PC-9 (cell line): ENCODE data around the gene SHISA7. TPM values are rescaled to one million over a fixed set of nuclear protein-coding genes. Genes with fewer than 3 reads are reported as not detected.
A peak's percentile ranks its signal among the peaks of the same experiment; 100 is the strongest.

Experiments
- BruUV-seq: library from RNA; stranded (reverse); fragments of 400-500 nt; replicated peaks from 2 replicates; lab custom pipeline; 2021; lab: Mats Ljungman, UMichigan
- CTCF ChIA-PET: fragments of 300-600 bp; sonication (Branson Sonifier 250); formaldehyde crosslinking; loops from one replicate; lab custom pipeline; 2022; ENCODE audit warnings: antibody characterized with exemption; lab: Charles Lee
- POLR2A ChIA-PET: fragments of 300-600 bp; sonication (Branson Sonifier 250); formaldehyde crosslinking; loops from one replicate; lab custom pipeline; 2022; ENCODE audit warnings: antibody characterized with exemption; ENCODE audit not compliant: unreplicated experiment; lab: Charles Lee
- DNase-seq, 2 experiments: peaks; one replicate each; pipeline versions ENCODE4 v3.0.0 to v3.0.0-alpha.2; 2015 to 2022; ENCODE audit warnings: mixed read lengths in 1 of 2
- H2AFZ ChIP-seq: fragments of 200-600 bp; sonication (generic); 2 replicates; pipeline ENCODE4 v1.8.1; 2017; ENCODE audit warnings: antibody characterized with exemption
- H3F3A ChIP-seq: fragments of 200-600 bp; sonication (generic); 2 replicates; pipeline ENCODE4 v1.8.1; 2017; ENCODE audit warnings: antibody characterized with exemption, mild to moderate bottlenecking, low read depth; ENCODE audit not compliant: insufficient read depth
- H3K27ac ChIP-seq: fragments of 200-600 bp; sonication (generic); 2 replicates; pipeline ENCODE4 v1.6.1; 2016; ENCODE audit warnings: mixed run types
- H3K27me3 ChIP-seq: fragments of 200-600 bp; sonication (generic); 2 replicates; pipeline ENCODE4 v1.6.1; 2016; ENCODE audit warnings: low read depth, mixed run types; ENCODE audit not compliant: insufficient read depth
- H3K36me3 ChIP-seq: fragments of 200-600 bp; sonication (generic); 2 replicates; pipeline ENCODE4 v1.6.1; 2016; ENCODE audit warnings: low read depth, mixed run types
- H3K4me1 ChIP-seq: fragments of 200-600 bp; sonication (generic); replicated peaks from 2 replicates; pipeline ENCODE4 v1.6.1; 2016; ENCODE audit warnings: mixed run types; ENCODE audit not compliant: insufficient read depth
- H3K4me2 ChIP-seq: fragments of 200-600 bp; sonication (generic); 2 replicates; pipeline ENCODE4 v1.6.1; 2017; ENCODE audit warnings: mixed run types
- H3K4me3 ChIP-seq: fragments of 200-600 bp; sonication (generic); 2 replicates; pipeline ENCODE4 v1.6.1; 2016; ENCODE audit warnings: mixed run types
- H3K79me2 ChIP-seq: fragments of 200-600 bp; sonication (generic); 2 replicates; pipeline ENCODE4 v1.6.1; 2017; ENCODE audit warnings: low read depth, mixed run types
- H3K9me2 ChIP-seq: fragments of 200-600 bp; sonication (generic); 2 replicates; pipeline ENCODE4 v1.8.1; 2017; ENCODE audit warnings: mild to moderate bottlenecking; ENCODE audit not compliant: insufficient read depth
- H3K9me3 ChIP-seq: fragments of 200-600 bp; sonication (generic); 2 replicates; pipeline ENCODE4 v1.8.1; 2016; ENCODE audit warnings: low read depth; ENCODE audit not compliant: insufficient read depth
- H4K20me1 ChIP-seq: fragments of 200-600 bp; sonication (generic); 2 replicates; pipeline ENCODE4 v1.8.1; 2017; ENCODE audit not compliant: insufficient read depth
- EZH2 ChIP-seq: fragments of 200-600 bp; sonication (generic); IDR thresholded peaks from 2 replicates; pipeline ENCODE4 v1.8.0; 2017; ENCODE audit warnings: antibody characterized with exemption, low read depth
- intact Hi-C: fragments of 100-400 bp; cut with micrococcal nuclease; formaldehyde crosslinking; loops from one replicate; pipeline ENCODE4 v1.10.0; 2022; ENCODE audit not compliant: unreplicated experiment
- total RNA-seq: library from RNA; stranded (reverse); gene quantifications from 2 replicates; pipeline ENCODE4 v1.2.3, GENCODE V29; 2021
- TF ChIP-seq, protein P1 (sequence below): fragments of 200-600 bp; sonication (generic); conservative IDR thresholded peaks from 2 replicates; pipeline ENCODE4 v1.6.1; 2017; ENCODE audit warnings: mixed run types, antibody characterized with exemption, mild to moderate bottlenecking, moderate library complexity

The SHISA7 gene
- total RNA-seq, 1 experiment from 2014 or later, result not detected

DNA sequence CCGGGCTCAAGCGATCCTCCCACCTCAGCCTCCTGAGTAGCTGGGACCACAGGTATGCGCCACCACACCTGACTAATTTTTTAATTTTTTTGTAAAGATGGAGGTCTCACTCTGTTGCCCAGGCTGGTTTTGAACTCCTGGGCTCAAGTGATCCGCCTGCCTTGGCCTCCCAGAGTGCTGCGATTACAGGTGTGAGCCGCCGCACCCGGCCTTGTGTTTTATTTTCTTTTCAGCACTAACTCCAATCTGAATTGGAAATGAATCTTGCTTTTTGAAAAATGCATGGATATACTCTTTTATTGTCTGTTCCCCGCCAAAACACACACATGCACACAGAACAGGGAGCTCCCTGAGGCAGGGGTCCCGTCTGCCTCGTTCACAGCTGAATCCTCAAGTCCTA lies 19.6 kb upstream of the SHISA7 start:
- Histone ChIP-seq H3K27ac (no peak overlapping the region), H3K4me3 (no peak overlapping the region), H3K9me3 (no peaks in the 10 kb centered on the region), H3K9me2 (no peaks in the 10 kb centered on the region), H3F3A (peaks cover 33% of the 10 kb centered on the region; the same call in 1 of the 2 replicates), H2AFZ (no peak overlapping the region), H3K36me3 (no peaks in the 10 kb centered on the region), H3K4me1 (peaks cover 13% of the 10 kb centered on the region), H3K79me2 (peaks cover 18% of the 10 kb centered on the region; the same call in 1 of the 2 replicates), H3K27me3 (no peaks in the 10 kb centered on the region), H4K20me1 (peaks cover 20% of the 10 kb centered on the region), H3K4me2 (peak overlapping the region; percentile 93)
- CTCF ChIA-PET, result interaction anchor here (0.6 kb wide), 1 partner anchor 1019 kb away, joined by 3 read pairs; no protein-coding TSS in a partner anchor
- TF ChIP-seq, protein P1, sequence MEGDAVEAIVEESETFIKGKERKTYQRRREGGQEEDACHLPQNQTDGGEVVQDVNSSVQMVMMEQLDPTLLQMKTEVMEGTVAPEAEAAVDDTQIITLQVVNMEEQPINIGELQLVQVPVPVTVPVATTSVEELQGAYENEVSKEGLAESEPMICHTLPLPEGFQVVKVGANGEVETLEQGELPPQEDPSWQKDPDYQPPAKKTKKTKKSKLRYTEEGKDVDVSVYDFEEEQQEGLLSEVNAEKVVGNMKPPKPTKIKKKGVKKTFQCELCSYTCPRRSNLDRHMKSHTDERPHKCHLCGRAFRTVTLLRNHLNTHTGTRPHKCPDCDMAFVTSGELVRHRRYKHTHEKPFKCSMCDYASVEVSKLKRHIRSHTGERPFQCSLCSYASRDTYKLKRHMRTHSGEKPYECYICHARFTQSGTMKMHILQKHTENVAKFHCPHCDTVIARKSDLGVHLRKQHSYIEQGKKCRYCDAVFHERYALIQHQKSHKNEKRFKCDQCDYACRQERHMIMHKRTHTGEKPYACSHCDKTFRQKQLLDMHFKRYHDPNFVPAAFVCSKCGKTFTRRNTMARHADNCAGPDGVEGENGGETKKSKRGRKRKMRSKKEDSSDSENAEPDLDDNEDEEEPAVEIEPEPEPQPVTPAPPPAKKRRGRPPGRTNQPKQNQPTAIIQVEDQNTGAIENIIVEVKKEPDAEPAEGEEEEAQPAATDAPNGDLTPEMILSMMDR, result no peak; the same call in 1 of the 2 replicates
- no peak for TF ChIP-seq EZH2
- BruUV-seq, result no TSS peak
- POLR2A ChIA-PET, result interaction anchor here (0.5 kb wide), 1 partner anchor 113 kb away, joined by 4 read pairs; no protein-coding TSS in a partner anchor
- no peak for DNase-seq
- intact Hi-C loops, result loop anchor here (5.0 kb wide), 1 partner anchor 35 kb away; no protein-coding TSS in a partner anchor

DNA sequence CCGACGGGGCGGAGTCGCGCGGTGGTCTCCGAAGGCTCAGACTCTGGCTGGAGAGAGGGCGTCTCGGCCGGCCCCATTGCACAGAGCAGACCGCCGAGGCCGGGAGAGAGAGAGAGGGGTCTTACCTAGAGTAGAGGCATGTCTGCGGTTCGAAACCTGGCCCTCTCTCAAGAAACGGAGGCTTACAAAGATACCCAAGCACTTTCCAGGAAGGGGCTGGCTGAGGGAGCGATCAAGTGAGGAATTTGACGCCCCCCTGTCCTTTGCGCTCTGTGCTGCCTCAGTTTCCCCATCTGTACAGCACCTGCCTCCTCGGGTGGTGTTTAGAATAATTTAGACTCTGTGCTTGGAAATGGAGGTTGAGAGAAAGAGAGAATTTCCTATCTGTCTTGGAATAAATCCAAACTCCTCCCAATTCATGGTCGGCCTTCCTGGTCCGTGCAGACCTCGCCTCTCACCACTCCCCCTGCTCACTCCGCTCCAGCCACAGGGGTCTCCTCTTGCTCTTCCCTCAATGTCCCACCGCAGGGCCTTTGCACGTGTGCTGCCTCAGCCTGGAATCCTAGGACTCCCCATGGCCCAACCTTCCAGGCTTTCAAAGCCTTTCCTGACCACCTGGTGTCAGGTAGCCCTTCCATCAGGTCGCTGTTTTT lies 19.0 kb upstream of the SHISA7 start:
- H3K9me3 ChIP-seq, result no peaks in the 10 kb centered on the region
- intact Hi-C loops, result loop anchor here (5.0 kb wide), 1 partner anchor 35 kb away; no protein-coding TSS in a partner anchor
- TF ChIP-seq EZH2, result no peak
- TF ChIP-seq, protein P1, result no peak
- BruUV-seq, result TSS peak; percentile 94
- H3K4me3 ChIP-seq, result peak overlapping the region; percentile 78
- peak overlapping the region; percentile 93 for H3K4me2 ChIP-seq
- no peak overlapping the region for H3K27ac ChIP-seq
- CTCF ChIA-PET, result interaction anchor here (0.6 to 1.1 kb wide), 4 partner anchors 42 to 1019 kb away, joined by 3 to 11 read pairs (median 4); partner anchors contain the start of gene RDH13
- H3K4me1 ChIP-seq, result peaks cover 12% of the 10 kb centered on the region
- no peak for DNase-seq
- H3K36me3 ChIP-seq, result no peaks in the 10 kb centered on the region
- POLR2A ChIA-PET, result interaction anchor here (0.5 to 1.1 kb wide), 22 partner anchors 13 to 1729 kb away, joined by 3 to 21 read pairs (median 5); partner anchors contain the start of genes LENG9, PPP1R12C, PPP6R1 and UBE2S
- no peaks in the 10 kb centered on the region for H3K9me2 ChIP-seq
- H3K27me3 ChIP-seq, result no peaks in the 10 kb centered on the region
- peaks cover 22% of the 10 kb centered on the region for H4K20me1 ChIP-seq
- peaks cover 18% of the 10 kb centered on the region; the same call in 1 of the 2 replicates for H3K79me2 ChIP-seq
- H3F3A ChIP-seq, result peaks cover 30% of the 10 kb centered on the region; the same call in 1 of the 2 replicates
- H2AFZ ChIP-seq, result peak overlapping the region; percentile 94

DNA sequence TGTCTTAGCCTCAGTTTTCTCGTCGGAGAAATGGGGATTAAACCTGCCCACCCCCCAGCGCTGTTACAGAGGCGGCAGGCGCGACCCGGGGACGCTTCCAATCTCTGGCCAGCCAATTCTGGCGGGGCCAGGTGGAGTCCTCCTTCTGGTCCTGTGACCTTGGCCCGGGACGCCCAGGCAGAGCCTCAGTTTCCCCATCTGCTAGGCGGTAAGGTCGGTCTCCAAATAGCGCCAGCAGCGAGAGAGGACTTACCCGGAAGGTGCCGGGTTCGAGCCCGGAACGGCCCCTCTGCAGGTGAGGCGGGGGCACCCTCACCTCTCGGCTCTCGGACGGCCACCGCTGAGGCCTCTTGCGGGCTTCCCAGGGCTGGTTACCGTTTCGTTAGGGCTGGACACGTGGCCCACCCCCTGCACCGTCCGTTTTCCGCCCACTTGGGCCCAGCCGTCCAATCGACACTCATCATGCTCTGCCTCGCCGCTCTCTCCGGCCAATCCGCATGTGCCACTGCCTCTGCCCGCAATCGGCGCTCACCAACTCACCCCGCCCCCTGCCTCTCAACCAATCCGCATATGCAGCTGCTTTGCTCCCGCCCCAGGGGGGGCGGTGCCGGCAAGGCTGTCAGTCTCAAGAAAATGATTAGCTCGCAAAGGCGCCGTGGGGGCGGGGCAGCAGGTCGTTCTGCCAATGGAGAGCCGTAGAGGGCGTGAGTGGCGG lies 18.3 kb upstream of the SHISA7 start, which contains the start of gene ISOC2:
Gene ISOC2 (minus strand): TSS at position 384 of the 715 bp plus-strand sequence. CDS start 5,156 bp downstream, outside the sequence.
- ChIA-PET CTCF (interaction anchor here (0.6 to 1.1 kb wide), 3 partner anchors 43 to 398 kb away, joined by 3 to 11 read pairs (median 5); partner anchors contain the start of gene RDH13), POLR2A (interaction anchor here (0.5 to 1.1 kb wide), 22 partner anchors 13 to 1730 kb away, joined by 3 to 21 read pairs (median 5); partner anchors contain the start of genes LENG9, PPP1R12C, PPP6R1 and UBE2S)
- TF ChIP-seq EZH2, result no peak
- TF ChIP-seq, protein P1, result no peak
- Histone ChIP-seq H3K4me2 (peak within 1 kb of the TSS; percentile 93), H3K4me1 (peaks cover 12% of the 10 kb centered on the region), H3F3A (peaks cover 27% of the 10 kb centered on the region; the same call in 1 of the 2 replicates), H3K27me3 (no peaks in the 10 kb centered on the region), H3K4me3 (peak within 1 kb of the TSS; percentile 90), H3K79me2 (peaks cover 18% of the 10 kb centered on the region; the same call in 1 of the 2 replicates), H3K36me3 (no peaks in the 10 kb centered on the region), H3K9me3 (no peaks in the 10 kb centered on the region), H3K9me2 (no peaks in the 10 kb centered on the region), H2AFZ (peak within 1 kb of the TSS; percentile 94), H4K20me1 (peaks cover 27% of the 10 kb centered on the region), H3K27ac (peak within 1 kb of the TSS; percentile 68)
- intact Hi-C loops, result loop anchor here (5.0 kb wide), 1 partner anchor 36 kb away; no protein-coding TSS in a partner anchor
- DNase-seq, result peak; percentile 99 to 100
- no TSS peak for BruUV-seq
